ENCODE measurements around the gene TENT4A. TPM values are rescaled to one million over a fixed set of nuclear protein-coding genes. Genes with fewer than 3 reads are reported as not detected.

Gene TENT4A
- total RNA-seq, 3 donors from 2014 or later = 16.0 to 26.2 (median 16.3) TPM

DNA sequence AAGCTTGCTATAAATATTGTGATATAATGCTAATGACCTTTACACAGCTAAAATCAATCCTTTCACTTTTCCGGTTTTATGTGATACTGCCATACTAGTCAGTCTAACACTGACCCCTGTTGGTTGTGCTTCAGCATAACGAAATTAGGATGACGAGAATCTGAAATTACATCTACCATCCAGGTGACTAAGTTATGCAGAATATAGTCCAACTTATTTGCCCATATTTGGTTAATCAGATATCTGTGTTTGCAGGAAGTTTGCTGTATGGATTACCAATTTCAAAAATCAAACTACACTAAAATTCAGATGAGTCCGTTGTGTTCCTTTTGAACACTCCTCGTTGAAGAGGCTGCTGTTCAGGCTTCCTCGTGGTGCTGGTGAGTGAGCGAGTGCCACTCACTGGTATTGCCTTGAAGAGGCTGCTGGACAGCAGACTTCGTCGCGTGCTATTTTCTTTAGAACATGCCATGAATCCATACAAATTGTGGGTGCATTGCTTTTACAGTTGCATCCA is 32.5 kb downstream of the TENT4A start:
- H3K9me3 ChIP-seq = no peaks in the 10 kb centered on the region
- H3K36me3 ChIP-seq (ENCODE audit: low read depth) = no peaks in the 10 kb centered on the region
- no peaks in the 10 kb centered on the region for H3K4me1 ChIP-seq (ENCODE audit: low read depth)
- no peak overlapping the region for H3K4me3 ChIP-seq
- ATAC-seq (peak; percentile 87), DNase-seq (peak in 1 of 3 donors; percentile 67)
- intact Hi-C loops (cut with DNase I, micrococcal nuclease) = loop anchor here (10.0 kb wide), 2 partner anchors 111 to 1251 kb away; partner anchors contain the start of genes NSUN2 (in 1 of the 2) and SRD5A1 (in 1 of the 2)
- TF ChIP-seq, protein P1, sequence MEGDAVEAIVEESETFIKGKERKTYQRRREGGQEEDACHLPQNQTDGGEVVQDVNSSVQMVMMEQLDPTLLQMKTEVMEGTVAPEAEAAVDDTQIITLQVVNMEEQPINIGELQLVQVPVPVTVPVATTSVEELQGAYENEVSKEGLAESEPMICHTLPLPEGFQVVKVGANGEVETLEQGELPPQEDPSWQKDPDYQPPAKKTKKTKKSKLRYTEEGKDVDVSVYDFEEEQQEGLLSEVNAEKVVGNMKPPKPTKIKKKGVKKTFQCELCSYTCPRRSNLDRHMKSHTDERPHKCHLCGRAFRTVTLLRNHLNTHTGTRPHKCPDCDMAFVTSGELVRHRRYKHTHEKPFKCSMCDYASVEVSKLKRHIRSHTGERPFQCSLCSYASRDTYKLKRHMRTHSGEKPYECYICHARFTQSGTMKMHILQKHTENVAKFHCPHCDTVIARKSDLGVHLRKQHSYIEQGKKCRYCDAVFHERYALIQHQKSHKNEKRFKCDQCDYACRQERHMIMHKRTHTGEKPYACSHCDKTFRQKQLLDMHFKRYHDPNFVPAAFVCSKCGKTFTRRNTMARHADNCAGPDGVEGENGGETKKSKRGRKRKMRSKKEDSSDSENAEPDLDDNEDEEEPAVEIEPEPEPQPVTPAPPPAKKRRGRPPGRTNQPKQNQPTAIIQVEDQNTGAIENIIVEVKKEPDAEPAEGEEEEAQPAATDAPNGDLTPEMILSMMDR (IDR thresholded peaks at IDR 0.05) = peak; percentile 44

DNA sequence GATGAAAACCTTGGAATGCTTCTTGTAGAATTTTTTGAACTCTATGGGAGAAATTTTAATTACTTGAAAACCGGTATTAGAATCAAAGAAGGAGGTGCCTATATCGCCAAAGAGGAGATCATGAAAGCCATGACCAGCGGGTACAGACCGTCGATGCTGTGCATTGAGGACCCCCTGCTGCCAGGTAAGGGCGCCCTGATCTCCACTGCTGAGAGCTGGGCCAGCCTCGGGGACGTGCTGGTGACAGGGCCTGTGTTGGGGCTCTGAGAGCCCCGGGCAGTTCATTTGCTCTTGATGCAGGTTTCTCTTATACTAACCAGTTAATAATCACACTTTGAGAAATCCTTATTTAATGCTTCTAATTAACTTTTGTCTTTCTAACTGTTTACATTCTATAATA is 33.0 kb downstream of the TENT4A start:
- TF ChIP-seq, protein P1 (IDR thresholded peaks at IDR 0.05) = no peak
- intact Hi-C loops (cut with DNase I, micrococcal nuclease) = loop anchor here (10.0 kb wide), 2 partner anchors 111 to 1251 kb away; partner anchors contain the start of genes NSUN2 (in 1 of the 2) and SRD5A1 (in 1 of the 2)
- Histone ChIP-seq H3K4me3 (no peak overlapping the region), H3K4me1 (ENCODE audit: low read depth) (no peaks in the 10 kb centered on the region), H3K36me3 (ENCODE audit: low read depth) (no peaks in the 10 kb centered on the region), H3K9me3 (no peaks in the 10 kb centered on the region)
- DNase-seq = peak in 1 of 3 donors; percentile 5
- no peak for ATAC-seq

DNA sequence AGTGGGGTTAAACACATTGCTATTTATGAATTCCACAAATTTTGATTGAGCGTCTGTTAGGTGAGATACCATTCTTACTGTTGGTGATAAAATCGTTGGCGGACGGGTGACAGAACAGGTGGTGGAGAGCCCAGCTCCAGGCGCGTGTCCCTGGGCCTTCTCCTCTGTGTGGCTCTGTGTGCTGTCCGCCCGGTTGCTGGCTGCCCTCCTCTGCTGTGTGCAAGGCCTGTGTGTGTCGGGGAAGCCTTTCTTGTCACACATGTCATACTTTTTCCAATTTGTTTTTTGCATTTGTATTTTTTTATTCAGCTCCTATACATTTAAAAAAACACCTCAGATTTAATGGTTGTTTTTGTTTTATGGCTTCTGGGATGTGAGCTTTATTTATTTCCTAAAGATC is 33.9 kb downstream of the TENT4A start:
- TF ChIP-seq, protein P1 (IDR thresholded peaks at IDR 0.05) = no peak
- DNase-seq = no peak
- Histone ChIP-seq H3K4me3 (no peak overlapping the region), H3K36me3 (ENCODE audit: low read depth) (no peaks in the 10 kb centered on the region), H3K4me1 (ENCODE audit: low read depth) (no peaks in the 10 kb centered on the region), H3K9me3 (no peaks in the 10 kb centered on the region)
- intact Hi-C loops (cut with DNase I, micrococcal nuclease) = loop anchor here (10.0 kb wide), 2 partner anchors 112 to 1252 kb away; partner anchors contain the start of genes NSUN2 (in 1 of the 2) and SRD5A1 (in 1 of the 2)
- no peak for ATAC-seq

DNA sequence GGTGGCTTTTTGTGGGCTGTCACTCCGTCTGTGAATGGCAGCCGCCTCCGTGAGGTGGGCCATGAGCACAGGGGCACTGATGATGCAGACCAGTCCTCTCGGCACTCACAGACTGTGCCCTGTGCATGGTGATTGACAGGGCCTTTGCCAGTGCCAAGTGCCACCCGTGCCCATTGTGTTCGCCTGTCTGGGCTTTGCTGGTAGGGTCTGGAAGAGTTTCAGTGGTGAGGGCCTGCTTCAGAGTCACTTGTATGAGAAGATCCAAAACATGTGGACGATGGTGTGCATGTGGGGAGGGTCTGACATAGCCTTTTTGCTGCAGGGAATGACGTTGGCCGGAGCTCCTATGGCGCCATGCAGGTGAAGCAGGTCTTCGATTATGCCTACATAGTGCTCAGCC is 34.9 kb downstream of the TENT4A start:
- Histone ChIP-seq H3K4me1 (ENCODE audit: low read depth) (no peaks in the 10 kb centered on the region), H3K4me3 (no peak overlapping the region), H3K9me3 (no peaks in the 10 kb centered on the region), H3K36me3 (ENCODE audit: low read depth) (peaks cover 6% of the 10 kb centered on the region)
- intact Hi-C loops (cut with DNase I, micrococcal nuclease) = loop anchor here (10.0 kb wide), 2 partner anchors 113 to 1253 kb away; partner anchors contain the start of genes NSUN2 (in 1 of the 2) and SRD5A1 (in 1 of the 2)
- peak in 1 of 3 donors; percentile 12 for DNase-seq
- no peak for ATAC-seq
- TF ChIP-seq, protein P1 (IDR thresholded peaks at IDR 0.05) = no peak

DNA sequence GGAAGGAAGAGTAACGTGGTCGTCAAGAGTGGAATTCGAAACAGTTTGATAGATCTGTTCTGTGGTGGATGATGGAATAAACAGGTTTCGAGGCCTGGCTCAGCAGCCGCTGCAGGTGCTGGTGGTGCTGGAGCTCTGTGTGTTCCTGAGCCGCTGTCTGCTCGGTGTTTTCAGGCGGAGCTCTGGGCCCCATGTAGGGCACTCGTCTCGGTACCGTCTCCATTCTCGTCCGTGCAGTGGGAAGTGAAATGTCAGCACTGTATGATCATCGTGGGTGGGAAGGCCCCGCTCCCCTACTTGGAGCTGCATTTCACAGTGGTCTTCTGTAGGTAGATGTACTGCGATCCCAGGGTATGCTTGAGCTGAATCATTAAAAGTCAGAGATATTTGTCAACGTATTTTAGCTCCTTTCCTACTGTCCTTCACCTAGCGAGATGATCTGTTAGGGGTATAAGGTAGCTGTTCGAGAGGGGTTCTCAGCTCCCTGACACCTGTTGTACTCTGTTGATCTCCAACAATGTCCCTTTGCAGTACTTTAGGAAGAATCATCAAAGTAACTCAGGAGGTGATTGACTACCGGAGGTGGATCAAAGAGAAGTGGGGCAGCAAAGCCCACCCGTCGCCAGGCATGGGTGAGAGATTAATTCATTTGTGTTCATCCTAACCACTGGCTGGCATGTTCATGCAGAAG is 35.9 kb downstream of the TENT4A start:
- Histone ChIP-seq H3K9me3 (no peaks in the 10 kb centered on the region), H3K36me3 (ENCODE audit: low read depth) (peaks cover 6% of the 10 kb centered on the region), H3K4me3 (no peak overlapping the region), H3K4me1 (ENCODE audit: low read depth) (no peaks in the 10 kb centered on the region)
- TF ChIP-seq, protein P1 (IDR thresholded peaks at IDR 0.05) = no peak
- ATAC-seq (no peak), DNase-seq (no peak)
- intact Hi-C loops (cut with DNase I, micrococcal nuclease) = loop anchor here (10.0 kb wide), 2 partner anchors 114 to 1254 kb away; partner anchors contain the start of genes NSUN2 (in 1 of the 2) and SRD5A1 (in 1 of the 2)

Measured in mucosa of descending colon (tissue), 3 donors.